HEK293T (cell line): Measurements from ENCODE around the gene NOL11.

Source experiments
- ARNT ChIP-seq: fragments of 450-650 bp; IDR thresholded peaks from 2 replicates; pipeline ENCODE4 v1.6.1; 2017; ENCODE audit warnings: mild to moderate bottlenecking
- FOXM1 ChIP-seq: fragments of 450-650 bp; IDR thresholded peaks from 2 replicates; pipeline ENCODE4 v1.6.1; 2017; ENCODE audit warnings: mild to moderate bottlenecking, borderline replicate concordance
- LEF1 ChIP-seq: fragments of 450-650 bp; IDR thresholded peaks from 2 replicates; pipeline ENCODE4 v1.6.1; 2017; ENCODE audit warnings: mild to moderate bottlenecking, borderline replicate concordance

GRCh38 chr17:67713169-67713568, 4.6 kb upstream of the NOL11 start:
- TF ChIP-seq ARNT = no peak
- TF ChIP-seq FOXM1 = no peak
- TF ChIP-seq LEF1 = no peak
